Heart left ventricle (tissue), 13 donors: ENCODE results near the gene NKX1-2.

Experiments
- CTCF ChIP-seq, 12 donors: fragments of 200-600 bp; sonication (generic) in 4 of 12; IDR thresholded peaks; one replicate each; pipeline versions ENCODE4 v1.5.0 to v1.8.0; 2018 to 2022; ENCODE audit warnings: antibody characterized with exemption in 12 of 12, mild to moderate bottlenecking in 5 of 12
- POLR2A ChIP-seq, 2 donors: fragments of 450-650 bp; IDR thresholded peaks; one replicate each; pipeline ENCODE4 v1.6.1; 2017; ENCODE audit warnings: antibody characterized with exemption in 2 of 2, mild to moderate bottlenecking in 2 of 2, moderate library complexity in 2 of 2
- donor health status: ischemic (EF 13 %, LVEDD 7.1; RV severe dilation, severe dysfunction).
- donor health status: DM: no; HTN: yes; CAD: no.
- donor health status: DM: no; HTN: no; CAD: no.
- donor health status: ischemic (EF 25% LVEDD 6.9; RV normal size, moderate dysfunction).
- donor health status: ischemic (EF 25% LVEDD 5.7; RV mildly dilated, moderate dysfunction).
- donor health status: ischemic (EF 35%, LVEDD 5.7; RV mildly dilated, moderate dysfunction).
- donor health status: nonischemic (EF 11% LVEDD 7.7; RV severe dilation, severe dysfunction).
- donor health status: DM: yes; HTN: yes; CAD: no.
- donor health status: PGD.
- donor health status: ischemic (EF 29% LVEDD 5.4; RV normal size, mild dysfunction).
- donor health status: nonischemic (EF 23%, LVEDD 6.1; RV moderate dilation, normal function).

GRCh38 chr10:124409696-124410095 is 40.1 kb downstream of the NKX1-2 start:
- TF ChIP-seq POLR2A (IDR thresholded peaks at IDR 0.05) = no peak
- no peak for TF ChIP-seq CTCF (IDR thresholded peaks at IDR 0.05)
